GM18498 (cell line): ENCODE measurements around the gene TMEM266.

Source experiments
- ATAC-seq: cut with Tn5 transposase; IDR thresholded peaks from one replicate; pipeline ENCODE4 v1.9.1; 2021; ENCODE audit warnings: mild to moderate bottlenecking, moderate library complexity; ENCODE audit not compliant: unreplicated experiment

The TMEM266 gene

GRCh38 chr15:76223521-76223920 is 163.7 kb downstream of the TMEM266 start:
- ATAC-seq: no peak

GRCh38 chr15:76229266-76229665 is 169.5 kb downstream of the TMEM266 start:
- ATAC-seq: no peak

GRCh38 chr15:76233921-76234320 is 174.1 kb downstream of the TMEM266 start:
- no peak for ATAC-seq

- no peak for ATAC-seq
Observed at GRCh38 chr15:76234337-76234889, 174.6 kb downstream of the TMEM266 start.

GRCh38 chr15:76235186-76235826 is 175.5 kb downstream of the TMEM266 start:
- no peak for ATAC-seq

GRCh38 chr15:76236350-76236749 is 176.6 kb downstream of the TMEM266 start:
- ATAC-seq: no peak

GRCh38 chr15:76239786-76240185 is 180.0 kb downstream of the TMEM266 start:
- no peak for ATAC-seq

GRCh38 chr15:76245072-76245610 is 185.4 kb downstream of the TMEM266 start:
- ATAC-seq: no peak

GRCh38 chr15:76251717-76252116 is 191.9 kb downstream of the TMEM266 start:
- no peak for ATAC-seq

GRCh38 chr15:76252249-76252648 is 192.5 kb downstream of the TMEM266 start:
- ATAC-seq: no peak

- no peak for ATAC-seq
Observed at GRCh38 chr15:76253691-76254473, 194.1 kb downstream of the TMEM266 start.
